GM18499 (cell line): ENCODE results near the gene RPL28.
"Not testable (repeated sequence)": the region's sequence is repeated elsewhere in the genome, so short reads cannot be mapped to it uniquely, and the experiment has no call there.

ENCODE experiments used
- ATAC-seq: cut with Tn5 transposase; IDR thresholded peaks from one replicate; pipeline ENCODE4 v1.9.1; 2021; ENCODE audit warnings: moderate number of reproducible peaks; ENCODE audit not compliant: insufficient read depth, unreplicated experiment

Gene RPL28

DNA sequence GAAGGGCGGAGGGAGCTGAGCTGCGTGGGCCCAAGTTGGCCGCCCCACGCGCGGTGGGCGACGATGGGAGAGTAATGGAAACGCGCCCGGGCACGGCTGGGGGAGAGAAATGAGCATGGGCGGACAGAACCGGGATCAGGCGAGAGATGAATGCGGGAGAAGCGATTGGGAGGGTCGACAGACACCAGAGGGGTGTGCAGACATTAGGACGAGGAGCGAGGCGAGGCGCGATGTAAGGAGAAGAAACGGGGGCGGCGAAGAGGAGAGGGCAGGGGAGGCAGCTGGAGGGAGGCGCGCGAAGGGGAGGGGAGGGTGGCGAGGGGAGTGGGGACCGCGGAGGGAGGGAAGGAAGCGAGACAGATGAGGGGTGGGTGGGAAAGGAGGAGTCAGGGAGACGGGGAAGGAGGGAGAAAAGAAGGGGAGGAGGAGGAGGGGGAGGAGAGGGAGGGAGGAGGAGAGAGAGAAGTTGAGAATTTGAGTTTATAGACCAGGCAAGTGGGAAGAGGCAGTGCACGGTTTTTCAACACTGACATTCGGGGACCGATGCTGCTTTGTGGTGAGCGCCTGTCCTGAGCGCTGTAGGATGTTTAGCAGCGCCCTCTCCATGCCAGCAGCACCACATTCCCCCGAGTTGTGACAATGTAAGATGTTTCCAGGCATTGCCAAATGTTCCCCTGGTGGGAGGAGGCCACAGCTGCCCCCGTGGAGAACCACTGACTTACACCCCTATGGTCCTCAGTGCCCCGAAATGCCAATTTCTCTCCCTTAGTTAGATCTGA is 57.5 kb downstream of the RPL28 start, which contains the start of gene SHISA7:
SHISA7 (minus strand) TSS at position 256 of the 779 bp plus-strand sequence. CDS start 437 bp downstream, outside the sequence.
- ATAC-seq: no peak

DNA sequence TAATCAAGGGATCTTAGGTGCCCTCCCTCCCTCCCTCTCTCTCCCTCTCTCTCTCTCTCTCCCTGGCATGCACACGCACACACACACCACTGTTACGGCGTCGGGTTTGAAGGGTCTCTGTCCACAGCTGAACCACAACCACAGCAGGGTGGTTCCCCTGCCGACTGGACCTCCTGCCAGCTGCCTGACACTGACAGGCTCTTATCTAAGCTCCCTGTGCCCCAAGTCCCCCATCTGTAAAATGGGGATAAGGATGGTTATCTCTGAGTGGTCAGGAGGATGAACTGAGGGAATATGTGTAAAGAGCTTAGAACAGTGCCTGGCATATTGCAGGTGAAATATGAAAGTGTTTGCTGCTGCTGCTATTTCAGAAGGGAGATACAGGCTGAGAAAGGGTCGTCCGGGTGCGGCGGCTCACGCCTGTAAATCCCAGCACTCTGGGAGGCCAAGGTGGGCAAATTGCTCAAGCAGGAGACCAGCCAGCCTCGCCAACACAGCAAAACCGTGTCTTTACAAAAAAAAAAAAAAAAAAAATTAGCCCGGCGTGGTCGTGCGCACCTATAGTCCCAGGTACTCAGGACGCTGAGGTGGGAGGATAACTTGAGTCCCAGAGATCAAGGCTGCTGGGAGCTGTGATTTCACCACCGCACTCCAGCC is 58.2 kb downstream of the RPL28 start:
- ATAC-seq: no peak

DNA sequence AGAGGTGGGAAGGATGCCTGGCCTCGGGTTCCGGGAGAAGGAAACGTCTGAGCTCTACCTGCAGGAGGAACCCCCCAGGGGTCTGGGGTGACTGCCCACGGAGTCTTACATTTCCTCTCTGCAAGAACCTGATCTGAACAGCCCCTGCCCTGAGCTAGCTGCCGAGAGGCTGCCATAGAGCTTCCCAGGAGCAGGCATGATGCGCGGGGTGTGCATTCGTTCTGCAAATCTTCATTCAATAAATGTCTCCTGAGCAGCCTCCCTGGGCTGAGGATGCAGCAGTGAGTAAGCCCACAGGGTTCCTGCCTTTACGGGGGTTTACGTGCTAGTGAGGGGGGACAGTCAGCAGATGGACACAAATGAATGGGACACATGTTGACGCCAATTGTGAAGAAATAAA is 58.9 kb downstream of the RPL28 start:
- ATAC-seq: no peak

DNA sequence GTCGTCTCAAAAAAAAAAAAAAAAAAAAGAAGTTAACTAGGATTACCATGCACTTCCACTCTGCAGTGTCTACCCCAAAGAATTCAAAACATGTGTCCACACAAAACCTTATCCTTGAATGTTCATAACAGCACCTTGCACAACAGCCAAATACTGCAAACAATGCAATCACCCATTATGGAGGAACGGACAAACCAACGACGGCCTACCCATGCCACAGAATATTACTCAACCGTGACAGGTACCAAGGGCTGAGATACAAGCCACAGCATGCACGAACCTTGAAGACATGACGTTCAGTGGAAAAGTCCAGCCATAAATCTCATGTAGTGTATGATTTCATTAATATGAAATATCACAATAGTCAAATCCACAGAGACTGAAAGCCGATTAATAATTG is 60.3 kb downstream of the RPL28 start:
- no peak for ATAC-seq

DNA sequence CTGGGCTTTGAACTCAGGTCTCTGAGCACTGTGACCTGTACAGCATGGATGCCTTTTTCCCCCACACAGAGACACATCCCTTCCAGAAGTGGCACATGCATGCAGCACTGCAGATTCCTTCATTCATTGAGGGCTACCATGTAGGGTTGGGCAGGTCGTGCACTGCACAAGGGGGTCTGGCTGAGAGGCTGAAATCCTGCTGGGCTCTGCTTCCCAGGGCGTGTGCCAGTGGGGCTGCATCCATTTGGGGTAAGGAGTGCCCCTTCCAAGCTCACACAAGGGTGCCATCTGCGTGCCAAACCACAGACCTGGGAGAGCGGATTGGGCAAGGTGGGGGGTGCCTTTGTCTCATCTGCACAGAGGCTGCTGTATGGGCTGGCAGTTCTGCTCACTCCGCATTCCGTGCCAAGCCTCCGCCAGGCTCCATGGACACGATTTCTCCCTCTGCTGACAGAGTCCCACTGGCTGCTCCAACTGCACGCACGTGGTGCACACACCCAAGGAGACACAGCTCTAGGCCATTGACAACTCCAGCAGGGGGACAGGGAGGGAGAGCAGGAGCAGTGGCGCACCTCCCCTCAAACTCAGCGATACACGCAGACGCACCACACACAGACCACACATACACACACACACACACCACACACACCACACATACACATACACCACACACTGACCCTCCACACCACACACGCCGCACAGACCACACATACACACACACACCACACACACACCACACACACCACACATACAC is 61.9 kb downstream of the RPL28 start:
- no peak for ATAC-seq

DNA sequence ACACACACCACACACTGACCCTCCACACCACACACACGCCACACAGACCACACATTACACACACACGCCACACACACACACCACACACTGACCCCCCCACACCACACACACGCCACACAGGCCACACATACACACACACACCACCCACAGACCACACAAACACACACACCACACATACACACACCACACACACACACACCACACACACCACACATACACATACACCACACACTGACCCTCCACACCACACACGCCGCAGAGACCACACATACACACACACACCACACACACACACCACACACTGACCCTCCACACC is 62.4 kb downstream of the RPL28 start:
- ATAC-seq: not testable (repeated sequence)

DNA sequence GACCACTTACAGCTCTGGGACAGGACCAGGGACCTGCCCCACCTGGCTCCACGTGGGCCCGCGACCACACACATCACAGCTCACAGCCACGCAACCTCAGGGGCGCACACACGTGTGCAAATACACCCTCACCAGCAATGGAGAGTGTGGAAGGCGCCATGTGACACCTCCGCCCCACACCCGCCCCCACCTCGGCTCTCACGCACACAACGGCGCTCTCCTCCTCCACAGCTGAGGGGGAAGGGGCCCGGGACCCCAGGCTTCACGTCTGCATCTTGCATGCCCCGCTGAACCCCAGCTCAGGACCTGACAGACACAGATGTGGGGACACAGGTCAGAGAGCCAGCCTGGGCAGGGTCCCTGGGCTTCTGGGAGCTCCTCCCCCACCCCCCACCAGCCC is 63.7 kb downstream of the RPL28 start:
- no peak for ATAC-seq

DNA sequence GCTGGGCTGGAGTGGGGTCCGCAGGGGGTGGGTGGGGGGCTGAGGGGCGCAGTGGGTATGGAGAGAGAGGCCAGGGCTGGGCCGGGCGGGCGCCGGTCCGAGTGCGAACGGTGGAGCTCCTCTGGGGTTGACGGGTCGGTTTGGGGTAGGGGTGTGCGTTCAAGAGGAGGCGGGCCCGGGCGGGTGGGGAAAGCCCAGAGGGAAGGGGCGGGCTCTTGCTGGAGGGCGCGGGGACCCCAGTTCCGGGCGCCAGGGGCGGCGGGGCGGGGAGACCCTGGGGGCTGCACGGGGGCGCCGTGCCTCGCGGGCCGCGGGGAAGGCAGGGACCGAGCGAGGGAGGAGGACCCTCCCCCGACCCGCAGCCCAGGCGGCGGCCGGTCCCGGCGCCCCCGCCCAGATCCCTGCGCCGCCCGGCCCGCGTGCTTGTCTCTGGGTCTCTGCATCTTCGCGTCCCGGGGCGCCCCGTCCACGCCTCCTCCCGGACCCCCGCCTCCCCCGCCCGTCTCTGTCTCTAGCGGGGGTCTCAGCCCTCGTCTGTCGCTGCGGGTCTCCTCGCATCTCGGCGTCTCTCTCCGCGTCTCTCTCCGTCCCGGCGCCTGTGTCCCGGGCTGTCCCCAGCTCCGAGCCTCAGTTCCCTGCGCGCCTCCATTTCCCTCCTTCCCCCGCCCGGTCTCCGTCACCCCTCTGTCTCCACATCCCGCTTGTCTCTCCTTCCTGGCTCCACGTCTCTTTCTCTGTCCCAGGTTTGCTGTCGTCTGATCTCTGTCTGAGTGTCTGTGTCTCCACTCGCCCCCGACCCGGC is 65.6 kb downstream of the RPL28 start:
- no peak for ATAC-seq

DNA sequence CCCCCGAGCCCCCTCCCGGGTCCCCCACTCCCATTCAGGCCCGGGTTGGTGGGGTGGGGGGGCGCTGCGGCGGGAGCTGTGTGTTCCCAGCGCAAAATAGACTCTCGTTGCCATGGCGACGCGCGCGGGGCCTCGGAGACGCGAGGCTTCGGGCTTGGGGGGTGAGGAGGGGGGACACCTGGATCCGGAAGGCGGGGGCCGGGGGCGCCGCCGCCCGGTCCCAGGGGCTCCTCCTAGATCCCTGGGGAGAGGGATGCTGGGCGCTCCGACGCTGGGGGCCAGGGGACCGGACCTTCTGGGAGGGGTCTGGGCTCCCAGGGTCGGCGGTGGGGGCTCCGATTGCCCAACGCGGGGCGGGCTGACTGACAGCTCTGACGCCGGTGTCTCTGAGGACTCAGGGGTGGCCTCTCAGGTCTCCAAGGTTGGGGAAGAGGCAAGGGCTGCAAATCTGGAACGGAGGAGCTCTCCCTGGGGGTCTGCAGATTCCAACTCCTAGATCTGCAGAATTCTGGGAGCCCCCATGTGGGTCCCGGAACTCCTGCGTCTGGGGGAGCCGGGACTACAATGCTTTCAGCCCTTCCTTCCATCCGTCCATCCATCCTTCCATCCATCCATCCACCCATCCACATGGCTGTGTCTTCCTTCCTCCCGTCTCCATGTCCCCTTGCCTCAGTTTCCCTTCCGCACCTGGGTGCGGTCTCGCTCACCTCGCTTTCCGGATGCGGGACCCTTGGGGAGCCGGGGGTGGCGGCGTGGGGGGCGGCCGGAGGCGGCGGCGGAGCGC is 66.4 kb downstream of the RPL28 start:
- ATAC-seq: no peak
